ENCODE measurements around the gene DENND11.

DNA sequence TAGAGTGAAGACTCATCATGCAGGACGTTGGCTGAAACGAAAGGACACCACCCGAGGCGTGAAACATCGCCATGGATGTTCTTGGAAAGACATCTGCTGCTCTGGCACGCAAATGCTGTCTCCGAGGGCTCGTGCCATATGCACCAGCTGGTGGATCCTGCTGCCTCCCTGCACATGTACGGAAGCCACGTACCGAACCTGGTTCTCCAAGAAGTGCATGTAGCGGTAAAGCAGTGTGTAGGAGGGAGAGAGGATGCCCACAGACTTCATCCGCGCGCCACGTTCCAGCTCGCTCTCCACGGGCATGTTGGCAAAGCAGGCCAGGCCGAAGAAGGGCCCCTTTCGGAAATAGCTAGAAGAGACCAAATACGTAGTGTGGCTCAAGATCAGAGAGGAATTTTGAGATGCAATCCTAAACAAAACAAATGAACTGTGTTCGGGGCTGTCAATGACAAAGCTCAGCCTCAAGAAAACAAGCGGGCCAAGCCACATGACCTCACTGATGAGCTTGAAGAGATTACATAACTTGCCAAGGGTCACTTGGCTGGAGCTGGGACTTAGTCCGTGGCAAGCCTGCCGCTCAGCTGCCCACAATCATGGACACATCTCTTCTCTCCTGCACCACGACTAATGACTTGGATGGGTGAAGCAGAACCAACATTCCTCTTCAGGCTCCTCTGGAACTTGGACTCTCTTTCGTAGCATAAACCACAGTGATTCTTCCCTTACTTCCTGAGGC, 16.5 kb downstream of the DENND11 start:
- TF ChIP-seq CTCF (IDR thresholded peaks at IDR 0.05) (no peak), POLR2AphosphoS5 (IDR thresholded peaks at IDR 0.05; ENCODE audit: insufficient read depth in 1 of 2, low read depth in 1 of 2) (no peak), POLR2A (IDR thresholded peaks at IDR 0.05) (no peak)
